ENCODE data around the gene MTFP1.

The MTFP1 gene

GRCh38 chr22:30386960-30387827 is 38.4 kb upstream of the MTFP1 start, which contains the start of gene RNF215:
Gene RNF215, minus strand, starts transcription at chr22:30387411. Its CDS starts 98 bp downstream, at chr22:30387313.
- FAIRE-seq, result no peak

DNA sequence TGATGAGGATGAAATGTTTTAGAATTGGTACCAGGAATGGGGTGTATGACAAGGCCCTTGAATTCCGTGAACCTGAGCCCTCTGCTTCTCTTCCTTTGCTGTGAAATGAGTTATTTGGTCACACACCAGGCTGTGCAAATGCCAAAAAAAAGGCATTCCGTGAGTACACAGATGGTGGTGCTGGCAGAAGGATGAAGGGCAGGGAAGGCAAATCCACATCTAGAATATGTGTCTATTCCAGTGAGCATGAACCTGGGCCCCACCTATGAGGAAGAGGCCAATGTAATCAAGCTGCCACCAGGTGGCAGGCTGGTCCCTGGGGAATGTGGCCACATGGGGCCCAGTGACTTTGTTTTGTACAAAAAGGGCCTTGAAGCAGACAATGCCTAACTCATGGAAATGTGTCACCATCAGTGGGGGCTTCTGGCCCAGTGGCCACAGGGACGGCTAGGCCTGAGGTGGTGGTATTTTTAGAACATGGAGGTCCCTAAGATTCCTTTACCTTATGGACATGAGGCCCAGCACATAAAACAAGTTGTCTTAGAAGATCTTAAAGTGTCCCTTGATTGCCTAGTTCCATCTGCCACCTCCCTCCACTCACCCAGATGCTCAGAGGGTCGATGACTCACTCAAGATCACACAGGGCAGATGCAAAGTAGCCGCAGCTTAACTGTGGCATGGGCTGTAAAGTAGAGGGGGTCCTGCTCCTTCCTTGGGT is 34.4 kb upstream of the MTFP1 start:
- peak; percentile 63 for TF ChIP-seq CTCF (IDR thresholded peaks at IDR 0.05; ENCODE audit: insufficient read depth, missing control alignments)
- no peak for FAIRE-seq

More at GRCh38 chr22:30386960-30387827, 38.4 kb upstream of the MTFP1 start, which contains the start of gene RNF215:
- TF ChIP-seq CTCF (IDR thresholded peaks at IDR 0.05; ENCODE audit: insufficient read depth, missing control alignments), result peak; percentile 79
- peak; percentile 66 for DNase-seq (ENCODE audit: insufficient read length, low spot score)

DNA sequence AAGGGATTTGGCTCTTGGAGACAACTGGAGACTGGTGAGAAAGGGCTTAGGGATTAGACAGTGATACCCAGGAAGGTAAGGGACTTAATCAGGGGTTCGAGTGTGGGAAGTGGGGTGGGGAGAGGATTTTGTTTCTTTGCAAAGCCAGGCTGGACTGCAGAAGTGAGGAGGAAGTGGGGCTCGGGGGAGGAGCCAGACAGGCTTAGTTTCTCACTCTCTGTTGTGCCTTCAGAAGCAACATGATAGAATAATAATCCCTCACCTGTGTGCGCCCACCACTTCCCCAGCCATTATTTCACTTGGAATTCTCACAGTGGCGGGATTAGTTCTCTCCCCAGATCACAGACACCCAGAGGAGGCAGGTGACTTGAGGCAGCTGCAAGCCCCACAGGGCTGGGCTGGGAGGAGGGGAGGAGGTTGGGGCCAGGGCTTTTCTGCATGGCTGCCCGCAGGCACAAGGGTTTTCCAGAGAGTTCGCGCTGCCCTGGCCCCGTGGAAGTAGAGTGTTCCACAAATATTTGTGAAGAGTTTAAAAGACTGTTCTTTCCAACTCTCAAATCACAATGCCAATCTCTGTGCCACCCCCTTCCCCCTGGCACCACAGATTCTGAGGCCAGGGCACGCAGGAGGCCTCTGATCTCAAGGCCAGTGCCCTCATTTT is 32.8 kb upstream of the MTFP1 start:
- no peak for TF ChIP-seq CTCF (IDR thresholded peaks at IDR 0.05; ENCODE audit: insufficient read depth, missing control alignments)
- FAIRE-seq (no peak), DNase-seq (ENCODE audit: insufficient read length, low spot score) (peak; percentile 51)

More for the DNA sequence above, 34.4 kb upstream of the MTFP1 start:
- DNase-seq (ENCODE audit: insufficient read length, low spot score), result no peak

- no peak for FAIRE-seq
- TF ChIP-seq CTCF (IDR thresholded peaks at IDR 0.05; ENCODE audit: insufficient read depth, missing control alignments), result no peak
- no peak for DNase-seq (ENCODE audit: insufficient read length, low spot score)
Observed at GRCh38 chr22:30393322-30393680, 32.3 kb upstream of the MTFP1 start.

DNA sequence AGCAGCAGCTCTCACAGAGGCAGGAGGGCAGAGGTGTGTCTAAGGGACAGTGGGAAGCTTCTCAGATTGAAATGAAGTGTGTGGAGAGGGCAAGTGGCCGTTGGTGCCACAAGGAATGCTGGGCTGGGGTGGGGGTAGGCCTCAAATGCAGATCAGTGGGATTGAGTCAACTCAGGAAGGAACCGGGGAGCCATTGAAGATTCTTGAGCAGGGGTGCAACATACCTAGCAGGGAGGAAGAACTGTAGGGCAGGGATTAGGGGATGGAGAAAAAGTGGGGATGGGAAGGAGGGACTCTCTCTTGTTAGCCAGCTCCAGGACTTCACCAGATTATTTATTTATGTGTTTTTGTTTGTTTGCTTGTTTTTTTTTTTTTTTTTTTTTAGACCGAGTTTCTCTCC is 31.7 kb upstream of the MTFP1 start:
- DNase-seq (ENCODE audit: insufficient read length, low spot score) (no peak), FAIRE-seq (no peak)
- TF ChIP-seq CTCF (IDR thresholded peaks at IDR 0.05; ENCODE audit: insufficient read depth, missing control alignments), result no peak

- no peak for TF ChIP-seq CTCF (IDR thresholded peaks at IDR 0.05; ENCODE audit: insufficient read depth, missing control alignments)
- FAIRE-seq (no peak), DNase-seq (ENCODE audit: insufficient read length, low spot score) (no peak)
Observed at GRCh38 chr22:30396871-30397655, 28.5 kb upstream of the MTFP1 start, which contains the start of gene SEC14L2. Gene SEC14L2, plus strand, starts transcription at chr22:30397018. Its CDS starts 99 bp downstream, at chr22:30397117.
